Lung microvascular endothelial cell (primary cell): ENCODE data around the gene NTRK2. TPM values are rescaled to one million over a fixed set of nuclear protein-coding genes. Genes with fewer than 3 reads are reported as not detected.

ENCODE experiments used
- DNase-seq, 2 donors: peaks; one replicate each; pipeline versions ENCODE4 v3.0.0 to v3.0.0-alpha.2; 2010; ENCODE audit warnings: low read depth in 2 of 2
- total RNA-seq: library from RNA; depleted of rRNA; stranded (reverse); fragments of >200 nt; gene quantifications from 2 replicates; pipeline ENCODE4 v1.2.1, GENCODE V29; 2014

The NTRK2 gene
- total RNA-seq: under 0.01 TPM in 2 replicates

DNA sequence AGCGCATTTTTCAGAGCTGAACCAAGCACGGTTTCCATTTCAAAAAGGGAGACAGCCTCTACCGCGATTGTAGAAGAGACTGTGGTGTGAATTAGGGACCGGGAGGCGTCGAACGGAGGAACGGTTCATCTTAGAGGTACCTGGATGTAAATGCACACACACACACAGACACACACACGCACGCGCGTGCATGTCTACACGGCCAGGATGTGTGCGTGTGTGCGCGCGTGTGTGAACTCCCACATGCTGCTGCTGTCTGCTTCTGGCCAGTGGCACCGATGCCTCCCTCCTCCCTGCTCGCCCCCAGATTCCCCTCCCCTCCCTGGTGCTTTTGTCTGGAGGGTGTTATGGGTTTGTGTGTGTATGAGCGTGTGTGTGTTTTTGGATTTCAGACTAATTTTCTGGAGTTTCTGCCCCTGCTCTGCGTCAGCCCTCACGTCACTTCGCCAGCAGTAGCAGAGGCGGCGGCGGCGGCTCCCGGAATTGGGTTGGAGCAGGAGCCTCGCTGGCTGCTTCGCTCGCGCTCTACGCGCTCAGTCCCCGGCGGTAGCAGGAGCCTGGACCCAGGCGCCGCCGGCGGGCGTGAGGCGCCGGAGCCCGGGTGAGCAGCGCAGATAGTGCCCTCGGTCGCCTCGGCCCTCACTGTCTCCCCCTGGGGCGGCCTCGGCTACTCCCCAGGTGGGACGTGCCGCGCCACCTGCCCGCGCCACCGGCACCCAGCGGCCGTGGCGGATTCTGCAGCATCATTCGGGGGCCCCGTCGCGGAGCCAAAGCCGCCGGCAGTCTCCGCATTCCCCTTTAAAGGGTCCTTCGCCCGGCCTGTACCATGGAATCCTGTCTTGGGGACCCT is at the start of gene NTRK2:
Gene NTRK2 (plus strand): TSS at position 442 of the 850 bp plus-strand sequence. CDS start 1,020 bp downstream, outside the sequence.
- DNase-seq: peak; percentile 6 to 21

GRCh38 chr9:84620338-84620737 is 49.2 kb upstream of the NTRK2 start:
- DNase-seq: no peak

DNA sequence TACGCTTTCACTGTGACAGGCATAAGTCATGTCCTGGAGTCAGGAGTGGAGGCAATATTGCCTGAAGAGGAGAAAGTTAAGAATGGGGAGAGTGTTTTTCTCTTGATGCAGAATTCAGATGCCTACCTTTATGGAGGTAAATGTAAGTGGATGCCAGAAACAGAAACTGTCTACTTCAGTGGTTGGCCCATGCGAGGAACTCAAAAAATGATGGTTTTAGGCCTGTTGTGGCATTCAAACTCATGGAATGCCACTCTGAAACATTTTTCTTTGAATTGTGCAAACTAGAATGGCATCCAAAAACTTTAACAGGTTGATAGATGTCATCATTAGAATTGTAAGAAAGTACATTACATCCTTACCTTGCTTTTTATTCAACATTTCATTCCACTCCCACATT is 47.7 kb upstream of the NTRK2 start:
- DNase-seq: no peak

DNA sequence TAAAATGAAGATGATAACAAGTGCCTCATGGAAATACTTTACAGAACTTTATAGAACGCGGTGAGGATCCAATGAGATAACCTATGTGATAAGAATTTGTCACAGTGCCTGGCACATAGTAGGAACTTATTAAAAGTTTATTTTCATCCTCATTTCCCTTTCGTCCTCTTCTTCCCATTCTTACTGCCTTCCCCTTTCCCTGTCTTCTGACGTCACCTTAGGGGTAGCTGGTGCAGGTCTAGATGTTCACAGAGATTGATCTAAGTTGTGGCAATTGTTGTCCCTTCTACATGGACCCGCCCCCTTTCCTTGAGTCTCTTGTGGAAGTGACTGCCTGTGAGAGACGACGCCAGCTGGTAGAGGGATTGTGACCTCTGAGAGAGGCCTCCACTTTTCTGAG is 46.5 kb upstream of the NTRK2 start:
- no peak for DNase-seq

GRCh38 chr9:84636436-84636835 is 33.1 kb upstream of the NTRK2 start:
- DNase-seq: no peak

GRCh38 chr9:84642553-84643141 is 26.9 kb upstream of the NTRK2 start:
- DNase-seq: no peak

- DNase-seq: no peak
Observed at GRCh38 chr9:84647699-84648098, 21.8 kb upstream of the NTRK2 start.

- DNase-seq: no peak
Observed at GRCh38 chr9:84652496-84653120, 16.9 kb upstream of the NTRK2 start.

DNA sequence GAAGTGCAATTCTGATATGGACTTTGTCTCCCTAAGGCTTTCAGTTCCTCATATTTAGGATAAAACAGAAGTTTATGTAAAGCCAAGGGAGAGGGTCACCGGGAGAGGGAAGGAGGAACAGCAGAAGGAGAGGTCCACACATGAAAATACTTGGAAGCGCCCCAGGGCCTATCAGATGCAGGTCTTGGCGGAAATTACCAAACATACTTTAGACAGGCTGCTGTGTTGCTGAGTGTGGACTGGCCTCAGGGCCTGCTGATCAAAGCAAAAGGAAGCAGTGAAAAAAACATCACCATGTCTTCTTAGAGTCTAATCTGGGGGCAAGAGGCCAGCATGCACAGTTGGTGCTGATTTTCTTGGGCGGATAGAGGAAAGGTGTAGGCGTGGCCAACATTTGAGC is 14.1 kb upstream of the NTRK2 start:
- DNase-seq: no peak

DNA sequence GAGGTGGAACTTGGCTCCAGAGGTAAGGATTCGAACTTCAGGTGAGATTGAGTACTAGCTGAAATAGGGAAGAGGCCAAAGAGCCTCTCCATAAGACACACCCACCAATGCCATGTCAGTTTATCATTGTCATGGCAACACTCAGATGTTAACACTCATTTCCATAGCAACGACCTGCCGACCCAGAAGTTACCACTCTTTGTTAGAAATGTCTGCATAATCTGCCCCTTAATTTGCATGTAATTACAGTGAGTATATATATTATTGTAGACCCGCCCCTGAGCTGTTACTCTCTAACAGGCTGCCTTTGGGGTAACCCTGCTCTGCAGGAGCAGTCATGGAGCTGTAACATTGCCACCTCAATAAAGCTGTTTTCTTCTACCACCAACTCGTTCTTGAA is 10.2 kb upstream of the NTRK2 start:
- DNase-seq: no peak

GRCh38 chr9:84659773-84660172 is 9.8 kb upstream of the NTRK2 start:
- DNase-seq: no peak

GRCh38 chr9:84667571-84668195 is 1.8 kb upstream of the NTRK2 start:
- peak; percentile 24 to 34 for DNase-seq

- peak; percentile 43 to 58 for DNase-seq
Observed at GRCh38 chr9:84668196-84669012, 1.1 kb upstream of the NTRK2 start.

GRCh38 chr9:84669013-84669287 is 579 bp upstream of the NTRK2 start:
- DNase-seq: no peak

- no peak for DNase-seq
Observed at GRCh38 chr9:84670138-84671041, 861 bp downstream of the NTRK2 start.

GRCh38 chr9:84671586-84672521 is 2.3 kb downstream of the NTRK2 start:
- DNase-seq: no peak

DNA sequence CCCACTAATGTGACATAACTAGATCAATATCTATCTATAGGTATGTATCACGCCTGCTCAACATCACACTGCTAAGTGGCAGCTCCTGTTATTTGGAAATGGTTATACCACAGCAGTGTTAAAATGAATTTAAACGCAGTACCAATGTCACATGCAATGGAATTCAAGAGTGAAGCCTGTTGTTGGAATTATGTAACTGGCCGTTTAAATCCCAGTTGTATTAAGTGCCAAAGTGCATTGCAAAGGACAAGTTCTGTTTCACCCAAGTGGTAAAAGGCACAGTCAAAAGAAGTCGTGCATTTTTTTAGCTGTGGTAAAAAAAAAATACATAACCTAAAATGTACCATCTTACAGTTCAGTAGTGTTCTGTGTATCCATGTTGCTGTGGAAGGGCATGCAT is 4.3 kb downstream of the NTRK2 start:
- DNase-seq: no peak

DNA sequence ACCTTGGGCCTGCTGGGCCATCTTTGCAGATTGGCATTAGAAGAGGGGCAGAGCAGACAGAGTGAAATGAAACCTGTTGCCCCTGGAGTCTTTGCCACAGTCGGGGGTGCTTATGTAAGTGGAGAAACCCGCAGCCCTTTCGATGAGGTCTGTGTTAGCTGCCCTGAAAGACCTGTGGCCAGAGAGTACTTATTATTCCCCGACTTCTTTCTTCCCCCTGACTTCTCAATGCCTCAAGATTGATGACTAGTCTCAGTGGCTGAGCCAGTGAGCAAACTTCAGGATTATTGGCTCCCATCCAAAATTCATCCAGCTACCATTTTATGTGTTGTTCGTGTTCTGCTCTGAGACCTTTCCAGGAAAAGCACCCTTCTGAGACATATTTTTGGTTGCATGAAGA is 7.6 kb downstream of the NTRK2 start:
- no peak for DNase-seq

DNA sequence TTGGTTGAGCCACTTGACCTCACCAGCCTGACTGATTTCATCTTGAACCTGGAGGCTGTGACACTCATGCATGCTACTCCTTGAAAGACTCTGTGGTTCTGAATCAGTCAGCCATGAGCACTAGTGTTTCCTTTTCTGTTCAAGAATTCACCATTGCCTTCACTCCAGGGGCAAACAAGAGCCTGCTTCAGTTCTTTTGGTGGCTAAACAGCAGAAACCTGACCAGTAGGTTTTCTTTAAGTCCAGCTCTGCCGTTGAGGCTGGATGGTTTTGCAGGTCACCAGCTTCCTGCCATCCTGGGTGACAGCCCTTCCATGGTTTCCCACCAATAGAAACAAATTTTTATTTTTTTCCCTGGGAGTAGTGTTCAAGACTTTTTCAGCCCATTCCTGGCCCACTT is 10.0 kb downstream of the NTRK2 start:
- no peak for DNase-seq
